IPS DF 6.9 (cell line): ENCODE data around the gene IFIT2.
"Not testable (repeated sequence)": the region's sequence is repeated elsewhere in the genome, so short reads cannot be mapped to it uniquely, and the experiment has no call there.

Experiments
- DNase-seq: peaks from one replicate; pipeline ENCODE4 v3.0.0-alpha.2; 2013; ENCODE audit warnings: low read depth, low spot score
- H3K27ac ChIP-seq: one replicate; pipeline ENCODE4 v1.5.1; 2013; ENCODE audit warnings: low read length, control low read depth
- H3K27me3 ChIP-seq: 2 replicates; pipeline ENCODE4 v1.6.1; 2013; ENCODE audit warnings: mild to moderate bottlenecking, low read length; ENCODE audit not compliant: control insufficient read depth, insufficient read depth
- H3K36me3 ChIP-seq: 2 replicates; pipeline ENCODE4 v1.6.1; 2013; ENCODE audit warnings: low read length; ENCODE audit not compliant: control insufficient read depth, insufficient read depth
- H3K4me1 ChIP-seq: 2 replicates; pipeline ENCODE4 v1.6.1; 2013; ENCODE audit warnings: low read length; ENCODE audit not compliant: control insufficient read depth, insufficient read depth
- H3K4me3 ChIP-seq: 2 replicates; pipeline ENCODE4 v1.5.1; 2013; ENCODE audit warnings: mild to moderate bottlenecking, low read length
- H3K9me3 ChIP-seq: 2 replicates; pipeline ENCODE4 v1.6.1; 2013; ENCODE audit warnings: low read length, inconsistent platforms; ENCODE audit not compliant: control insufficient read depth, insufficient read depth
- WGBS: extraction: QIAGEN DNeasy Blood & Tissue Kit; methylation state at CpG from one replicate; pipeline ENCODE4 v1.1.7; 2013; ENCODE audit warnings: mixed read lengths, missing lambda C conversion rate; ENCODE audit not compliant: insufficient read length, insufficient coverage; 5-methylcytosine and 5-hydroxymethylcytosine counted together

Gene IFIT2

GRCh38 chr10:89301721-89302445, at the start of gene IFIT2:
TSS of gene IFIT2 (plus strand) at chr10:89302046. CDS start at chr10:89302124, 78 bp downstream.
- H3K27me3 ChIP-seq: no peaks in the 10 kb centered on the region
- DNase-seq: no peak
- no peaks in the 10 kb centered on the region for H3K4me1 ChIP-seq
- no peaks in the 10 kb centered on the region for H3K36me3 ChIP-seq
- H3K27ac ChIP-seq: no peak within 1 kb of the TSS
- H3K9me3 ChIP-seq: no peaks in the 10 kb centered on the region
- WGBS: no CpG with 5 or more reads among the region's 10 CpGs
- H3K4me3 ChIP-seq: no peak within 1 kb of the TSS

- Histone ChIP-seq H3K36me3 (no peaks in the 10 kb centered on the region), H3K4me3 (no peak overlapping the region), H3K9me3 (no peaks in the 10 kb centered on the region), H3K4me1 (no peaks in the 10 kb centered on the region), H3K27me3 (no peaks in the 10 kb centered on the region), H3K27ac (no peak overlapping the region)
- no peak for DNase-seq
- WGBS: no CpG with 5 or more reads among the region's 2 CpGs
Measured at GRCh38 chr10:89252225-89252585, 49.6 kb upstream of the IFIT2 start.

GRCh38 chr10:89255091-89255579, 46.7 kb upstream of the IFIT2 start:
- DNase-seq, H3K27me3 ChIP-seq, H3K27ac ChIP-seq, H3K36me3 ChIP-seq, H3K4me1 ChIP-seq, H3K4me3 ChIP-seq, H3K9me3 ChIP-seq: not testable (repeated sequence)
- WGBS: no CpG with 5 or more reads among the region's 2 CpGs

GRCh38 chr10:89255793-89256192, 46.1 kb upstream of the IFIT2 start:
- Histone ChIP-seq H3K4me1 (no peaks in the 10 kb centered on the region), H3K27me3 (no peaks in the 10 kb centered on the region), H3K27ac (no peak overlapping the region), H3K4me3 (no peak overlapping the region), H3K36me3 (no peaks in the 10 kb centered on the region), H3K9me3 (no peaks in the 10 kb centered on the region)
- DNase-seq: no peak

GRCh38 chr10:89256340-89256739, 45.5 kb upstream of the IFIT2 start:
- no peak overlapping the region for H3K4me3 ChIP-seq
- H3K4me1 ChIP-seq: no peaks in the 10 kb centered on the region
- no CpG with 5 or more reads among the region's 3 CpGs for WGBS
- H3K36me3 ChIP-seq: no peaks in the 10 kb centered on the region
- H3K27ac ChIP-seq: no peak overlapping the region
- no peak for DNase-seq
- no peaks in the 10 kb centered on the region for H3K27me3 ChIP-seq
- no peaks in the 10 kb centered on the region for H3K9me3 ChIP-seq

- Histone ChIP-seq H3K36me3 (no peaks in the 10 kb centered on the region), H3K27me3 (no peaks in the 10 kb centered on the region), H3K9me3 (no peaks in the 10 kb centered on the region), H3K27ac (no peak overlapping the region), H3K4me1 (no peaks in the 10 kb centered on the region), H3K4me3 (no peak overlapping the region)
- DNase-seq: no peak
- no CpG with 5 or more reads among the region's 1 CpG for WGBS
Measured at GRCh38 chr10:89256962-89257361, 44.9 kb upstream of the IFIT2 start.

GRCh38 chr10:89257581-89257980, 44.3 kb upstream of the IFIT2 start:
- no CpG with 5 or more reads among the region's 2 CpGs for WGBS
- Histone ChIP-seq H3K27me3 (no peaks in the 10 kb centered on the region), H3K27ac (no peak overlapping the region), H3K4me3 (no peak overlapping the region), H3K36me3 (no peaks in the 10 kb centered on the region), H3K4me1 (no peaks in the 10 kb centered on the region), H3K9me3 (no peaks in the 10 kb centered on the region)
- no peak for DNase-seq

- H3K36me3 ChIP-seq: no peaks in the 10 kb centered on the region
- DNase-seq: no peak
- no peak overlapping the region for H3K4me3 ChIP-seq
- H3K4me1 ChIP-seq: no peaks in the 10 kb centered on the region
- H3K27ac ChIP-seq: no peak overlapping the region
- H3K27me3 ChIP-seq: no peaks in the 10 kb centered on the region
- WGBS: no CpG with 5 or more reads among the region's 1 CpG
- no peaks in the 10 kb centered on the region for H3K9me3 ChIP-seq
Measured at GRCh38 chr10:89258881-89259280, 43.0 kb upstream of the IFIT2 start.

- no peak for DNase-seq
- H3K36me3 ChIP-seq: no peaks in the 10 kb centered on the region
- no CpG with 5 or more reads among the region's 5 CpGs for WGBS
- no peak overlapping the region for H3K27ac ChIP-seq
- no peaks in the 10 kb centered on the region for H3K27me3 ChIP-seq
- no peaks in the 10 kb centered on the region for H3K4me1 ChIP-seq
- no peaks in the 10 kb centered on the region for H3K9me3 ChIP-seq
- no peak overlapping the region for H3K4me3 ChIP-seq
Measured at GRCh38 chr10:89262086-89263051, 39.5 kb upstream of the IFIT2 start.

GRCh38 chr10:89263091-89263490, 38.8 kb upstream of the IFIT2 start:
- Histone ChIP-seq H3K4me3 (no peak overlapping the region), H3K27me3 (no peaks in the 10 kb centered on the region), H3K9me3 (no peaks in the 10 kb centered on the region), H3K4me1 (no peaks in the 10 kb centered on the region), H3K27ac (no peak overlapping the region), H3K36me3 (no peaks in the 10 kb centered on the region)
- WGBS: no CpG with 5 or more reads among the region's 1 CpG
- no peak for DNase-seq
